ENCODE results near the gene SKA1. TPM values are rescaled to one million over a fixed set of nuclear protein-coding genes. Genes with fewer than 3 reads are reported as not detected.

SKA1 gene
- total and polyA plus RNA-seq, 2 of the 13 experiments (the other 11 are each of a cell fraction or from before 2014, with no cell fraction given), result 5.3 to 21.3 TPM

- no peak for TF ChIP-seq MAFF (IDR thresholded peaks at IDR 0.05; ENCODE audit: low read depth, low read length)
- no peak for TF ChIP-seq SSRP1 (CRISPR knock-in tag; IDR thresholded peaks at IDR 0.05)
- no peak for TF ChIP-seq ZNF343 (CRISPR knock-in tag; IDR thresholded peaks at IDR 0.05)
- TF ChIP-seq ZNF615 (CRISPR knock-in tag; IDR thresholded peaks at IDR 0.05; ENCODE audit: borderline replicate concordance), result no peak
- no peak for TF ChIP-seq PHF20 (CRISPR knock-in tag; IDR thresholded peaks at IDR 0.05)
- TF ChIP-seq AKAP8 (CRISPR knock-in tag; IDR thresholded peaks at IDR 0.05), result no peak
- 0 out of 2 replicates have a peak, but pooled peaks have one; percentile 60 for TF ChIP-seq ZNF644 (CRISPR knock-in tag; IDR thresholded peaks at IDR 0.05; ENCODE audit: low read depth)
- no peak for TF ChIP-seq AHDC1 (CRISPR knock-in tag; IDR thresholded peaks at IDR 0.05; ENCODE audit: borderline replicate concordance)
- TF ChIP-seq RARG (CRISPR knock-in tag; IDR thresholded peaks at IDR 0.05; ENCODE audit: low read depth), result no peak
- no peak for TF ChIP-seq ZNF614 (CRISPR knock-in tag; IDR thresholded peaks at IDR 0.05; ENCODE audit: borderline replicate concordance)
- no peak for TF ChIP-seq ZNF577 (CRISPR knock-in tag; IDR thresholded peaks at IDR 0.05; ENCODE audit: borderline replicate concordance, low read depth)
- TF ChIP-seq ZNF790 (CRISPR knock-in tag; IDR thresholded peaks at IDR 0.05; ENCODE audit: borderline replicate concordance), result no peak
- no peak for TF ChIP-seq ZNF333 (CRISPR knock-in tag; IDR thresholded peaks at IDR 0.05; ENCODE audit: borderline replicate concordance)
- peak; percentile 42 for TF ChIP-seq HNF4A (CRISPR knock-in tag; IDR thresholded peaks at IDR 0.05)
- no peak for TF ChIP-seq HHEX (CRISPR knock-in tag; IDR thresholded peaks at IDR 0.05)
- TF ChIP-seq BCL6 (CRISPR knock-in tag; IDR thresholded peaks at IDR 0.05), result 0 out of 2 replicates have a peak, but pooled peaks have one; percentile 28
Observed at GRCh38 chr18:50409236-50409635, 34.4 kb downstream of the SKA1 start (continued).
